ENCODE data around the gene CCR6.
A peak's percentile ranks its signal among the peaks of the same experiment; 100 is the strongest.

CCR6 gene

GRCh38 chr6:167119670-167120582 lies 3.0 kb upstream of the CCR6 start:
- Mint-ChIP-seq H3K27ac (peak overlapping the region; percentile 74), H3K27me3 (peaks cover 10% of the 10 kb centered on the region), H3K36me3 (ENCODE audit: low read depth) (no peaks in the 10 kb centered on the region), H3K4me1 (ENCODE audit: low read depth) (peaks cover 32% of the 10 kb centered on the region), H3K9me3 (no peaks in the 10 kb centered on the region), H3K4me3 (no peak overlapping the region)
- intact Hi-C loops (cut with micrococcal nuclease) = loop anchor here (5.0 to 10.0 kb wide), 2 partner anchors 33 to 75 kb away; no protein-coding TSS in a partner anchor

- Mint-ChIP-seq H3K36me3 (ENCODE audit: low read depth) (no peaks in the 10 kb centered on the region), H3K9me3 (no peaks in the 10 kb centered on the region), H3K27ac (peak overlapping the region; percentile 74), H3K4me3 (no peak overlapping the region), H3K27me3 (peaks cover 10% of the 10 kb centered on the region), H3K4me1 (ENCODE audit: low read depth) (peaks cover 36% of the 10 kb centered on the region)
- intact Hi-C loops (cut with micrococcal nuclease) = loop anchor here (5.0 to 10.0 kb wide), 2 partner anchors 33 to 76 kb away; no protein-coding TSS in a partner anchor
Observed at GRCh38 chr6:167120583-167120903, 2.4 kb upstream of the CCR6 start.

DNA sequence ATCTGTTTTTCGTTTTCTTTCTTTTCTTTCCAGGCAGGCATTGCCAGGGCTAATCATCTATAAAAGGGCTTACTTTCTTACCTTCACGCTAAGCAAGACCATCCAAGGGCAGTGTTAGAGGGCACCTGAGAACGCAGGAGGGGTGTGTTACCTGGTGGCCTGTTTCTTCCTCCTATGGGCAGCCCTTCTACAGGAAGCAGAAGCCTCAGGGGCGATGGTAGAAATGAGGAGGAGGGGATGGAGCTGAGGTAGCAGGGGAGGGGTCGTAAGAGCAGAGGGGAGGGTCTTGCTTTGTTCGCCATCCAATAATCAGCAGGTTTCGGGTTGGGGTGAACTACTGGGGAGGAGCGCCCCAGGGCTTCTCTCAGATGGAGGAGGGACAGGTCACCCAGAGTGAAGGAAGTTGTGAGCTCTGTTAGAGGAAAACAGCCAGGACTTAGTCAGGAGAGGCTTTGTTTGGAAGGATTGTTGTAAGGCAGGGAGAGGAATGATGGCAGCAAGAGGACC lies 1.5 kb upstream of the CCR6 start:
- Mint-ChIP-seq H3K27me3 (peaks cover 7% of the 10 kb centered on the region), H3K36me3 (ENCODE audit: low read depth) (no peaks in the 10 kb centered on the region), H3K4me3 (no peak overlapping the region), H3K27ac (peak overlapping the region; percentile 28), H3K9me3 (peaks cover 1% of the 10 kb centered on the region), H3K4me1 (ENCODE audit: low read depth) (peaks cover 37% of the 10 kb centered on the region)
- intact Hi-C loops (cut with micrococcal nuclease) = loop anchor here (5.0 to 10.0 kb wide), 2 partner anchors 34 to 77 kb away; no protein-coding TSS in a partner anchor

GRCh38 chr6:167122041-167122826 lies 662 bp upstream of the CCR6 start:
- Mint-ChIP-seq H3K36me3 (ENCODE audit: low read depth) (no peaks in the 10 kb centered on the region), H3K4me1 (ENCODE audit: low read depth) (peaks cover 37% of the 10 kb centered on the region), H3K9me3 (peaks cover 6% of the 10 kb centered on the region), H3K4me3 (peak overlapping the region; percentile 66), H3K27me3 (peaks cover 4% of the 10 kb centered on the region), H3K27ac (peak overlapping the region; percentile 28)
- intact Hi-C loops (cut with micrococcal nuclease) = loop anchor here (5.0 to 10.0 kb wide), 2 partner anchors 35 to 77 kb away; no protein-coding TSS in a partner anchor

- Mint-ChIP-seq H3K27ac (no peak overlapping the region), H3K27me3 (peaks cover 2% of the 10 kb centered on the region), H3K4me3 (no peak overlapping the region), H3K9me3 (peaks cover 6% of the 10 kb centered on the region), H3K4me1 (ENCODE audit: low read depth) (peaks cover 23% of the 10 kb centered on the region), H3K36me3 (ENCODE audit: low read depth) (peaks cover 5% of the 10 kb centered on the region)
- intact Hi-C loops (cut with micrococcal nuclease) = loop anchor here (5.0 to 10.0 kb wide), 2 partner anchors 37 to 80 kb away; no protein-coding TSS in a partner anchor
Observed at GRCh38 chr6:167124753-167125152, 1.9 kb downstream of the CCR6 start.

- Mint-ChIP-seq H3K9me3 (peaks cover 6% of the 10 kb centered on the region), H3K4me3 (peak overlapping the region; percentile 49), H3K27ac (no peak overlapping the region), H3K36me3 (ENCODE audit: low read depth) (peaks cover 5% of the 10 kb centered on the region), H3K4me1 (ENCODE audit: low read depth) (peaks cover 22% of the 10 kb centered on the region), H3K27me3 (peaks cover 2% of the 10 kb centered on the region)
- intact Hi-C loops (cut with micrococcal nuclease) = loop anchor here (10.0 kb wide), 1 partner anchor 81 kb away; no protein-coding TSS in a partner anchor
Observed at GRCh38 chr6:167125410-167125809, 2.5 kb downstream of the CCR6 start.

DNA sequence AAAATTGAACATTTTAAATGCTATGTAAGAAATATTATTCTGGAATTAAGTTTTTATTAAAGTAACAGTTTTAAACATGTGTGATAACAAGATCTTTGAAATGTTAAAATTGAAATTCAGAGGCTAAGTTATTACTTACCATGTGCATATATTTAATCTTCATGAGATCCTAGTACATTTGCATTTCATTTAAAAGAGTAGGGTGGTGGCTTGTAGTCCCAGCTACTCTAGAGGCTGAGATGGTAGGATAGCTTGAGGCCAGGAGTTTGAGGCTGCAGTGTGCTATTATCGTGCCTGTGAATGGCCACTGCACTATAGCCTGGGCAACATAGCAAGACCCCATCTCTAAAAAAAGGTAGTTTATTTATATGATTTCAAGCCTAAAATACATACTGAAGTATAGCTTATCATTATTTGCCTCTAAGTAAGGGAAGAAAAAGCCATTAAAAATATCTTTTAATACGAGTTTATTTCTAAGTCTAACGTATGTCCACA lies 3.0 kb downstream of the CCR6 start:
- intact Hi-C loops (cut with micrococcal nuclease) = loop anchor here (10.0 kb wide), 1 partner anchor 81 kb away; no protein-coding TSS in a partner anchor

DNA sequence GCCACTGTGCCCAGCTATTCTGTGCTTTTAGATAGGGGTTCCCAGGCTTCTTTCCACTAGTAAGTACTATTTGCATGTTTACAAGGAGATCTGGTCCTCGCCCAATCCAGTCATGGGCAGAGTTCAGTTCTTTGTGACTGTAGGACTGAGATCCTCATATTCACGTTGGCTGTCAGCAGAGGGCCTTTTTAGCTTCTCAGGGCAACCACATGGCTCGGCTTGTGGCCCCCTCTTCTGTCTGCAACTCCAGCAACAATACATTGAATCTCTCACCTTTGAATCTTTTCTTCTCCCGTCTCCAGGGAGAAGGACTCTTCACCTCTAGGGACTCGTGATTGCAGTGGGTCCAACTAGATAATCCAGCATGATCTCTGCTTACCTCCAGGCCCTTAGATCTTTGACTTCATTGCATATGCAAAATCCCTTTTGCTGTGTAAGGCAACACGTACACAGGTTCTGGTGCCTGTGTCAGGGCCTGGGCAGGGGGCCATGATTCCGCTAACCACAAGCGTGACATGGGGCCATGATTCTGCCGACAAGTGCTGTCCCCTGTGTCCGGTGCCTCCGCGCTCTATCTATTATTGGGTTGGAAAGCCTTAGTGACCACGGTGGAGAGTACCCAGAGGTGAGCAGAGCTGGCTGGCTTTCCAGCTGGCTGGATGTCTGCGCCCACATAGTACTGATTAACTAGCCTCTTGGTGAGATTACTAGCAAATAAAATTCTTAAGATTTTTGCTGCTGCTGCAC lies 5.1 kb downstream of the CCR6 start:
- H3K9me3 Mint-ChIP-seq = peaks cover 6% of the 10 kb centered on the region
- H3K27ac Mint-ChIP-seq = no peak overlapping the region
- H3K4me3 Mint-ChIP-seq = no peak overlapping the region
- peaks cover 2% of the 10 kb centered on the region for H3K27me3 Mint-ChIP-seq
- peaks cover 5% of the 10 kb centered on the region for H3K4me1 Mint-ChIP-seq (ENCODE audit: low read depth)
- peaks cover 5% of the 10 kb centered on the region for H3K36me3 Mint-ChIP-seq (ENCODE audit: low read depth)
- intact Hi-C loops (cut with micrococcal nuclease) = loop anchor here (10.0 kb wide), 1 partner anchor 83 kb away; no protein-coding TSS in a partner anchor

More for the DNA sequence above, 3.0 kb downstream of the CCR6 start:
- no peak overlapping the region for H3K27ac Mint-ChIP-seq
- peaks cover 2% of the 10 kb centered on the region for H3K27me3 Mint-ChIP-seq
- peaks cover 6% of the 10 kb centered on the region for H3K9me3 Mint-ChIP-seq
- H3K4me1 Mint-ChIP-seq (ENCODE audit: low read depth) = peaks cover 17% of the 10 kb centered on the region
- H3K4me3 Mint-ChIP-seq = no peak overlapping the region
- peaks cover 5% of the 10 kb centered on the region for H3K36me3 Mint-ChIP-seq (ENCODE audit: low read depth)

DNA sequence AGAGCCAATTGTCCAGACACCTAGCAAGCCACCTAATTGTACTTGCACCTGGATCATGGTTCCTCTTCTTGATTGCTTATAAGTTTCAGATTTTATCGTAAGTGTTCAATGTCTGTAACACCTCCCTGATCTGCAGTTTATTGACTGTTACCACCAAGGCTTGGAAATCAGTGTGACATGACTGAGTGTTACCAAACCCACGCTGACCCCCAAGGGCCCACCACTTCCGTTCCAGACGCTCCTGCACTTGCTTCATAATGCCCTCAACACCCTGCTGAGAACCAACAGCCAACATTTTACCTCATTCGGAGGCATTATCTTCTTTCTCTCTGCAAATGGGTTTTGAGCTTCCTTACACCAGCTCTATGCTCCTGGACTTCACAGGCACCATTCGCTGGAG lies 6.3 kb downstream of the CCR6 start:
- H3K27ac Mint-ChIP-seq = no peak overlapping the region
- peaks cover 5% of the 10 kb centered on the region for H3K4me1 Mint-ChIP-seq (ENCODE audit: low read depth)
- peaks cover 6% of the 10 kb centered on the region for H3K9me3 Mint-ChIP-seq
- no peaks in the 10 kb centered on the region for H3K27me3 Mint-ChIP-seq
- no peak overlapping the region for H3K4me3 Mint-ChIP-seq
- peaks cover 5% of the 10 kb centered on the region for H3K36me3 Mint-ChIP-seq (ENCODE audit: low read depth)
- intact Hi-C loops (cut with micrococcal nuclease) = loop anchor here (10.0 kb wide), 1 partner anchor 84 kb away; no protein-coding TSS in a partner anchor

- Mint-ChIP-seq H3K4me3 (no peak overlapping the region), H3K27ac (no peak overlapping the region), H3K4me1 (ENCODE audit: low read depth) (peaks cover 5% of the 10 kb centered on the region), H3K36me3 (ENCODE audit: low read depth) (peaks cover 5% of the 10 kb centered on the region), H3K9me3 (peaks cover 6% of the 10 kb centered on the region), H3K27me3 (no peaks in the 10 kb centered on the region)
- intact Hi-C loops (cut with micrococcal nuclease) = loop anchor here (10.0 kb wide), 1 partner anchor 85 kb away; no protein-coding TSS in a partner anchor
Observed at GRCh38 chr6:167129562-167129961, 6.7 kb downstream of the CCR6 start.

DNA sequence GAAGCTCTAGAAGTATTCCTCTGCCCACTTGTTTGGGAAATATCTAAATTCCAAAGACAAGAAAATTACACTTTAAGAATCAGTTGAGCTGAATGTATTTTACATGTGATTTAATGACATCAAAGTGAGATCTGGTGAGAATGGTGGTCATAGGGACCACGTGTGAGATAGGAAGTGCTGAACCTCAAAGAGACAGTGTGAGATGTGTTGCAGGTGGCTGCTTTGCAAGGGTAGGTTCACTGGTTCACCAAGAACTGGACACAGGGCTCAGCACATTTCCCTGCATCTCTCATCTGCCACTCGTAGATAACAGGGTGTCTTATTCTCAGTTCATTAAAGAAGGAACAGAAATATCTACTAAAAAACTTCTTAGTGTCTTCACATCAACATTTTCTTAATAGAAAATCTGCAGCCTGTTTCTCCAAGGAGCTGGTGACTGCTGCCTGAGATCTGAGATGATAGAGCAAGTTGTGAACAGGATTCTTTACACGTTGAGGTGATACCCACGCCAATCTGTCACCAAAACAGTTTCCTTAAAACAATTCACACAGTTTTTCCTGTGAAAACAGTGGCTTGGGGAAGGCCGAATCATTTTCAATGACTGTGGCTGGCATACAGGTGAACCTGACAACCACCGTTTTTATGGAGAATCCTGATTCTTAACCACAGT lies 7.2 kb downstream of the CCR6 start:
- Mint-ChIP-seq H3K27ac (no peak overlapping the region), H3K9me3 (peaks cover 6% of the 10 kb centered on the region), H3K4me3 (no peak overlapping the region), H3K36me3 (ENCODE audit: low read depth) (peaks cover 5% of the 10 kb centered on the region), H3K27me3 (no peaks in the 10 kb centered on the region), H3K4me1 (ENCODE audit: low read depth) (peaks cover 4% of the 10 kb centered on the region)
- intact Hi-C loops (cut with micrococcal nuclease) = no loop called here

DNA sequence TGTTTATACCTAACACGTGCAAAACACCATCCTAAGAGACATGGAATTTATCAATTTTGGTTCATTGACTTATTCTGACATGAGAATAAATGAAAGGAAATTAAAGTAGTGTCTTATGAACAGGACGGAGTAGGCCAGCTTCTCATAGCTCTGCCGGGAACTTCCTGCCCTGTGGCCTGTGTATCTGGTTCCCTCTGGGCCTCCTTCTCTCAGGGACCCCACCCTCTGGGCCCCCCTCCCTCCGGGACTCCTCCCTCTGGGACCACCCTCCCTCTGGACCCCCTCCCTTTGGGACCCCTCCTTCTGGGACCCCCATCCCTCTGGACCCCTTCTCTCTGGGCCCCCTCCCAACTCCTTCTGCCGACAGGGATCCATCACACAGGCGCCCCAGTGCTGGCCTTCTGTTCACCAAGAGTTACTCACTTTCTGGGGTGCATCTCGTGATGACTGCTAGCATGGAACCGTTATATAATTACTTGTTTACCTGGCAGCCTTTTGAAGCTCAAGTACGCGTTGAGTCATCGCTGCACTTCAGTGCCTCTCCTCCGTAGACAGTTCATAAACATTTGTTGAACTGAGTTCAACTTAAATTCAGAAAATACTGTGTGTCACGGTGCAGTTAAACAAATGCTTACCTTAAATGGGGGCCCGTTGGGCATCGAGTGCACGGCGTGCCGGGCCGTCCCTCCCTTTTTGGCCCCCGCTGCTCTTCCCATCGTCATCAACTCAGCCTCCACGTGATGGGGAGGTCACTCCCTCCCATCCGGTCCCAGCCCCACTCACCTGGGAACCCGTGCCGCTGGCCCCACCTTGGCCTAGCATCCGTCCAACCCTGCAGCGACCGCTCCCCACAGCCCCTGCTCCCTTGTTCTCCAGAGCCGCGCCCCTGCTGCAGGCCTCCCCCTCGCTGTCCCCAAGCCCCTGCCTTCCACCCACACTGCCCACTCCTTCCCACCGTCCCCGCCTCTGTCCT lies 8.1 kb downstream of the CCR6 start:
- Mint-ChIP-seq H3K9me3 (peaks cover 6% of the 10 kb centered on the region), H3K27ac (no peak overlapping the region), H3K4me1 (ENCODE audit: low read depth) (no peaks in the 10 kb centered on the region), H3K4me3 (no peak overlapping the region), H3K36me3 (ENCODE audit: low read depth) (peaks cover 5% of the 10 kb centered on the region), H3K27me3 (no peaks in the 10 kb centered on the region)
- intact Hi-C loops (cut with micrococcal nuclease) = no loop called here
